ENCODE results near the gene KRTAP2-3. TPM values are rescaled to one million over a fixed set of nuclear protein-coding genes. Genes with fewer than 3 reads are reported as not detected.

KRTAP2-3 gene
- total and polyA plus RNA-seq, 2 experiments from 2014 or later = not detected

GRCh38 chr17:41026715-41027471, 33.0 kb downstream of the KRTAP2-3 start, which contains the start of gene KRTAP1-5:
TSS of gene KRTAP1-5 (minus strand) at chr17:41027208. CDS start at chr17:41027155, 53 bp downstream.
- ATAC-seq (no peak), DNase-seq (ENCODE audit: low spot score) (no peak)
- no peaks in the 10 kb centered on the region for H3K4me1 Mint-ChIP-seq
- Histone ChIP-seq H4K20me1 (replicated peaks; ENCODE audit: insufficient read depth) (no peaks in the 10 kb centered on the region), H3F3A (replicated peaks; ENCODE audit: low read depth) (no peaks in the 10 kb centered on the region), H2AFZ (no peak within 1 kb of the TSS), H3K79me2 (replicated peaks; ENCODE audit: insufficient read depth) (no peaks in the 10 kb centered on the region), H3K27me3 (ENCODE audit: insufficient read depth) (no peaks in the 10 kb centered on the region), H3K9me2 (ENCODE audit: insufficient read depth) (no peaks in the 10 kb centered on the region), H3K27ac (ENCODE audit: low read depth) (no peak within 1 kb of the TSS), H3K4me1 (ENCODE audit: insufficient read depth) (no peaks in the 10 kb centered on the region), H3K4me2 (no peak within 1 kb of the TSS), H3K4me3 (no peak within 1 kb of the TSS), H3K36me3 (ENCODE audit: insufficient read depth) (no peaks in the 10 kb centered on the region)
- H3K36me3 Mint-ChIP-seq (ENCODE audit: low read depth) = no peaks in the 10 kb centered on the region
- H3K9me3 Mint-ChIP-seq = no peaks in the 10 kb centered on the region
- H3K27me3 Mint-ChIP-seq (ENCODE audit: insufficient read depth, low read depth, poor library complexity) = peaks cover 2% of the 10 kb centered on the region
- H3K27ac Mint-ChIP-seq = no peak within 1 kb of the TSS
- TF ChIP-seq CTCF (conservative IDR thresholded peaks at IDR 0.05; ENCODE audit: low read depth in 2 of 2) (no peak), NANOG (IDR thresholded peaks at IDR 0.05; ENCODE audit: borderline replicate concordance) (no peak), JUNB (IDR thresholded peaks at IDR 0.05; ENCODE audit: unreplicated experiment) (no peak), CREB1 (CRISPR knock-in tag; IDR thresholded peaks at IDR 0.05; ENCODE audit: low read depth) (no peak), STAT1 (IDR thresholded peaks at IDR 0.05; ENCODE audit: unreplicated experiment) (no peak), EZH2 (IDR thresholded peaks at IDR 0.05; ENCODE audit: low read depth, unreplicated experiment) (no peak), POLR2AphosphoS5 (IDR thresholded peaks at IDR 0.05; ENCODE audit: low read depth) (no peak), EZH2phosphoT487 (IDR thresholded peaks at IDR 0.05; ENCODE audit: unreplicated experiment) (no peak), ZNF331 (CRISPR knock-in tag; IDR thresholded peaks at IDR 0.05; ENCODE audit: low read depth) (no peak), ZNF114 (CRISPR knock-in tag; IDR thresholded peaks at IDR 0.05) (no peak), ETS1 (IDR thresholded peaks at IDR 0.05) (no peak), REST (IDR thresholded peaks at IDR 0.05; ENCODE audit: unreplicated experiment) (no peak), ZNF462 (CRISPR knock-in tag; IDR thresholded peaks at IDR 0.05) (no peak)
- H3K4me3 Mint-ChIP-seq = no peak within 1 kb of the TSS

Data from GM23338 (cell line).